GM23338 (cell line): ENCODE measurements around the gene MIS12. TPM values are rescaled to one million over a fixed set of nuclear protein-coding genes. Genes with fewer than 3 reads are reported as not detected.

Experiments
- ATAC-seq: fragments of 200-7000 bp; cut with Tn5 transposase; 3 replicates; pipeline ENCODE4 v1.9.1; 2020
- DNase-seq: peaks from one replicate; pipeline ENCODE4 v3.0.0-alpha.2; 2015; ENCODE audit warnings: low spot score
- H2AFZ ChIP-seq: fragments of 200-600 bp; sonication (generic); 2 replicates; pipeline ENCODE4 v1.8.0; 2016; ENCODE audit warnings: antibody characterized with exemption, mild to moderate bottlenecking, moderate library complexity
- H3F3A ChIP-seq: fragments of 200-600 bp; sonication (generic); replicated peaks from 2 replicates; pipeline ENCODE4 v1.8.0; 2017; ENCODE audit warnings: antibody characterized with exemption, mixed run types, low read depth
- H3K27ac ChIP-seq: fragments of 200-600 bp; sonication (generic); 2 replicates; pipeline ENCODE4 v1.6.1; 2016; ENCODE audit warnings: low read depth
- H3K27me3 ChIP-seq: fragments of 200-600 bp; sonication (generic); 2 replicates; pipeline ENCODE4 v1.8.0; 2016; ENCODE audit warnings: mild to moderate bottlenecking, mixed run types, moderate library complexity; ENCODE audit not compliant: insufficient read depth
- H3K36me3 ChIP-seq: fragments of 200-600 bp; sonication (generic); 2 replicates; pipeline ENCODE4 v1.8.0; 2016; ENCODE audit warnings: mild to moderate bottlenecking; ENCODE audit not compliant: insufficient read depth
- H3K4me1 ChIP-seq: fragments of 200-600 bp; sonication (generic); 2 replicates; pipeline ENCODE4 v1.8.0; 2016; ENCODE audit warnings: mild to moderate bottlenecking, moderate library complexity; ENCODE audit not compliant: insufficient read depth
- H3K4me2 ChIP-seq: fragments of 200-600 bp; sonication (generic); 2 replicates; pipeline ENCODE4 v1.7.1; 2017; ENCODE audit warnings: mixed run types
- H3K4me3 ChIP-seq: fragments of 200-600 bp; sonication (generic); 2 replicates; pipeline ENCODE4 v1.6.1; 2016; ENCODE audit warnings: mixed run types
- H3K79me2 ChIP-seq: fragments of 200-600 bp; sonication (generic); replicated peaks from 2 replicates; pipeline ENCODE4 v1.8.0; 2017; ENCODE audit warnings: mild to moderate bottlenecking; ENCODE audit not compliant: insufficient read depth
- H3K9me2 ChIP-seq: fragments of 200-600 bp; sonication (generic); 2 replicates; pipeline ENCODE4 v1.8.0; 2017; ENCODE audit not compliant: insufficient read depth
- H4K20me1 ChIP-seq: fragments of 200-600 bp; sonication (generic); replicated peaks from 2 replicates; pipeline ENCODE4 v1.8.0; 2017; ENCODE audit warnings: mild to moderate bottlenecking; ENCODE audit not compliant: insufficient read depth
- H3K27ac Mint-ChIP-seq: 2 replicates; pipeline ENCODE4 v1.8.0; 2020; ENCODE audit warnings: inconsistent platforms, mild to moderate bottlenecking, moderate library complexity, mixed read lengths
- H3K27me3 Mint-ChIP-seq: 3 replicates; pipeline ENCODE4 v1.8.0; 2022; ENCODE audit warnings: low read depth, mild to moderate bottlenecking, moderate library complexity, mixed read lengths, inconsistent platforms; ENCODE audit not compliant: insufficient read depth, poor library complexity
- H3K36me3 Mint-ChIP-seq: 3 replicates; pipeline ENCODE4 v1.8.0; 2021; ENCODE audit warnings: low read depth, mild to moderate bottlenecking, inconsistent platforms, moderate library complexity, mixed read lengths
- H3K4me1 Mint-ChIP-seq: 3 replicates; pipeline ENCODE4 v1.8.0; 2020; ENCODE audit warnings: mild to moderate bottlenecking, inconsistent platforms, mixed read lengths
- H3K4me3 Mint-ChIP-seq: 3 replicates; pipeline ENCODE4 v1.8.0; 2021; ENCODE audit warnings: moderate library complexity, mild to moderate bottlenecking, inconsistent platforms, mixed read lengths
- H3K9me3 Mint-ChIP-seq: 3 replicates; pipeline ENCODE4 v1.8.0; 2020; ENCODE audit warnings: moderate library complexity, mild to moderate bottlenecking, inconsistent platforms, mixed read lengths
- CTCF ChIP-seq, 2 experiments: fragments of 200-600 bp in 1 of 2; sonication (generic) in 1 of 2; conservative IDR thresholded peaks; 2 replicates each; pipeline versions ENCODE4 v1.5.1 to v1.6.1; 2016 to 2017; ENCODE audit warnings: antibody characterized with exemption in 2 of 2, low read depth in 2 of 2, mild to moderate bottlenecking in 2 of 2, moderate library complexity in 1 of 2
- ETS1 ChIP-seq: IDR thresholded peaks from 2 replicates; pipeline ENCODE4 v1.6.1; 2016; ENCODE audit warnings: antibody characterized with exemption
- EZH2 ChIP-seq: fragments of 200-600 bp; sonication (generic); IDR thresholded peaks from one replicate; pipeline ENCODE4 v1.8.0; 2017; ENCODE audit warnings: antibody characterized with exemption, mild to moderate bottlenecking, low read depth; ENCODE audit not compliant: unreplicated experiment
- EZH2phosphoT487 ChIP-seq: fragments of 200-600 bp; sonication (generic); IDR thresholded peaks from one replicate; pipeline ENCODE4 v1.8.1; 2018; ENCODE audit warnings: antibody characterized with exemption; ENCODE audit not compliant: unreplicated experiment
- JUNB ChIP-seq: IDR thresholded peaks from one replicate; pipeline ENCODE4 v1.6.1; 2016; ENCODE audit warnings: antibody characterized with exemption; ENCODE audit not compliant: unreplicated experiment
- NANOG ChIP-seq: IDR thresholded peaks from 2 replicates; pipeline ENCODE4 v1.6.1; 2016; ENCODE audit warnings: antibody characterized with exemption, borderline replicate concordance
- POLR2AphosphoS5 ChIP-seq: IDR thresholded peaks from 2 replicates; pipeline ENCODE4 v1.6.1; 2016; ENCODE audit warnings: antibody characterized with exemption, low read depth
- STAT1 ChIP-seq: IDR thresholded peaks from one replicate; pipeline ENCODE4 v1.6.1; 2016; ENCODE audit warnings: antibody characterized with exemption; ENCODE audit not compliant: unreplicated experiment
- ZNF114 ChIP-seq: fragments of 250-450 bp; sonication (Bioruptor Pico); IDR thresholded peaks from 2 replicates; pipeline ENCODE4 v1.5.0; 2020; ENCODE audit warnings: mild to moderate bottlenecking, moderate library complexity
- ZNF331 ChIP-seq: fragments of 250-450 bp; sonication (Bioruptor Pico); IDR thresholded peaks from 2 replicates; pipeline ENCODE4 v1.5.0; 2020; ENCODE audit warnings: low read depth, mild to moderate bottlenecking, moderate library complexity
- ZNF462 ChIP-seq: fragments of 250-450 bp; sonication (Bioruptor Pico); IDR thresholded peaks from 2 replicates; pipeline ENCODE4 v1.5.0; 2020; ENCODE audit warnings: mild to moderate bottlenecking, moderate library complexity
- polyA plus RNA-seq: library from polyadenylated mRNA; unstranded; fragments of >200 nt; fragmentation: Nextera tagmentation; extraction: Ambion mirVana; gene quantifications from 2 replicates; pipeline ENCODE4 v1.2.1, GENCODE V29; 2016
- total RNA-seq: library from RNA; depleted of rRNA; stranded (reverse); fragments of >200 nt; shearing (Covaris generic); gene quantifications from 2 replicates; pipeline ENCODE4 v1.2.3, GENCODE V29; 2014

Gene MIS12
- total and polyA plus RNA-seq, 2 experiments from 2014 or later: 14.0 to 22.8 TPM

DNA sequence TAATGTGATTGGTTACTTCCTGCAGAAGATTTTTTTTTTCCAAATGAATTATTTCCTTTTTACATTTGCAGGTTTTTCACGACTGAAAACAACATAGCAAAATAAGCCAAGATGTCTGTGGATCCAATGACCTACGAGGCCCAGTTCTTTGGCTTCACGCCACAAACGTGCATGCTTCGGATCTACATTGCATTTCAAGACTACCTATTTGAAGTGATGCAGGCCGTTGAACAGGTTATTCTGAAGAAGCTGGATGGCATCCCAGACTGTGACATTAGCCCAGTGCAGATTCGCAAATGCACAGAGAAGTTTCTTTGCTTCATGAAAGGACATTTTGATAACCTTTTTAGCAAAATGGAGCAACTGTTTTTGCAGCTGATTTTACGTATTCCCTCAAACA, 2.4 kb downstream of the MIS12 start (continued):
- TF ChIP-seq ZNF462 (CRISPR knock-in tag) (no peak), ZNF114 (CRISPR knock-in tag) (no peak), ZNF331 (no peak), EZH2 (no peak), STAT1 (no peak), POLR2AphosphoS5 (no peak), NANOG (no peak), JUNB (no peak)

- no peak overlapping the region for H3K4me3 Mint-ChIP-seq
- Histone ChIP-seq H3F3A (peaks cover 3% of the 10 kb centered on the region; the same call in 1 of the 2 replicates), H3K36me3 (peaks cover 19% of the 10 kb centered on the region), H2AFZ (no peak overlapping the region), H3K27me3 (peaks cover 5% of the 10 kb centered on the region; the same call in 1 of the 2 replicates), H4K20me1 (peaks cover 11% of the 10 kb centered on the region), H3K79me2 (peaks cover 19% of the 10 kb centered on the region), H3K9me2 (no peaks in the 10 kb centered on the region), H3K4me3 (no peak overlapping the region), H3K4me2 (no peak overlapping the region), H3K27ac (no peak overlapping the region), H3K4me1 (peaks cover 2% of the 10 kb centered on the region; the same call in 1 of the 2 replicates)
- ATAC-seq: no peak
- no peak overlapping the region for H3K27ac Mint-ChIP-seq
- H3K9me3 Mint-ChIP-seq: no peaks in the 10 kb centered on the region; the same call in 2 of the 3 replicates
- H3K4me1 Mint-ChIP-seq: no peaks in the 10 kb centered on the region
- no peak for DNase-seq
- peaks cover 6% of the 10 kb centered on the region for H3K27me3 Mint-ChIP-seq
- H3K36me3 Mint-ChIP-seq: peaks cover 25% of the 10 kb centered on the region
- TF ChIP-seq STAT1 (no peak), CTCF (conservative IDR thresholded peaks at IDR 0.05; ENCODE audit: low read depth in 2 of 2) (no peak), NANOG (no peak), ETS1 (no peak), EZH2phosphoT487 (no peak), ZNF114 (CRISPR knock-in tag) (no peak), EZH2 (no peak)
These were observed 6.6 kb downstream of the MIS12 start for GRCh38 chr17:5492970-5493369.
